Stimulated activated CD8-positive, alpha-beta memory T cell treated with anti-CD3 and anti-CD28 coated beads, Interleukin-4, amount 100 ng/mL, for 1 hour (primary cell): Measurements from ENCODE around the gene KANK2.
"Not testable (repeated sequence)": the region's sequence is repeated elsewhere in the genome, so short reads cannot be mapped to it uniquely, and the experiment has no call there.

Source experiments
- DNase-seq, 2 donors: peaks; one replicate each; pipeline ENCODE4 v3.0.0-alpha.2; 2020; ENCODE audit warnings: low read depth in 2 of 2, low spot score in 1 of 2

KANK2 gene

GRCh38 chr19:11198769-11199424 is 1.6 kb upstream of the KANK2 start:
- no peak for DNase-seq

- no peak for DNase-seq
These were observed 810 bp upstream of the KANK2 start for GRCh38 chr19:11198175-11198534.

- DNase-seq: no peak
These were observed 698 bp downstream of the KANK2 start for GRCh38 chr19:11196406-11197287.

- DNase-seq: no peak
These were observed 1.7 kb downstream of the KANK2 start for GRCh38 chr19:11195681-11196080.

- DNase-seq: no peak
These were observed 2.4 kb downstream of the KANK2 start for GRCh38 chr19:11194656-11195558.

- no peak for DNase-seq
These were observed 3.2 kb downstream of the KANK2 start for GRCh38 chr19:11194173-11194572.

- no peak for DNase-seq
These were observed 4.1 kb downstream of the KANK2 start for GRCh38 chr19:11192957-11193939.

- no peak for DNase-seq
These were observed 5.4 kb downstream of the KANK2 start for GRCh38 chr19:11191934-11192333.

- DNase-seq: no peak
These were observed 6.0 kb downstream of the KANK2 start for GRCh38 chr19:11191273-11191755.

GRCh38 chr19:11190501-11190900 is 6.8 kb downstream of the KANK2 start:
- no peak for DNase-seq

- DNase-seq: no peak
These were observed 9.9 kb downstream of the KANK2 start for GRCh38 chr19:11187441-11187840.

GRCh38 chr19:11182994-11183393 is 14.4 kb downstream of the KANK2 start:
- DNase-seq: no peak

GRCh38 chr19:11181488-11181887 is 15.9 kb downstream of the KANK2 start:
- no peak for DNase-seq

- not testable (repeated sequence) for DNase-seq
These were observed 16.4 kb downstream of the KANK2 start for GRCh38 chr19:11180975-11181374.

- DNase-seq: no peak
These were observed 17.0 kb downstream of the KANK2 start for GRCh38 chr19:11180346-11180745.

- no peak for DNase-seq
These were observed 17.5 kb downstream of the KANK2 start for GRCh38 chr19:11179716-11180297.

- DNase-seq: not testable (repeated sequence)
These were observed 18.2 kb downstream of the KANK2 start for GRCh38 chr19:11179145-11179465.

- no peak for DNase-seq
These were observed 19.8 kb downstream of the KANK2 start for GRCh38 chr19:11177592-11177991.

GRCh38 chr19:11176466-11177193 is 20.7 kb downstream of the KANK2 start:
- DNase-seq: no peak
